ENCODE measurements around the gene GBGT1. TPM values are rescaled to one million over a fixed set of nuclear protein-coding genes. Genes with fewer than 3 reads are reported as not detected.

GBGT1 gene
- total RNA-seq, 2 experiments from 2014 or later, result 3.6 to 4.1 TPM

- no peak overlapping the region for H3K27ac Mint-ChIP-seq
- CTCF ChIA-PET, result interaction anchor here (0.9 to 22.4 kb wide), 3 partner anchors 39 to 85 kb away, joined by 3 to 376 read pairs (median 8); no protein-coding TSS in a partner anchor
- no peaks in the 10 kb centered on the region for H3K27me3 Mint-ChIP-seq
Observed at GRCh38 chr9:133107245-133107722, 56.4 kb downstream of the GBGT1 start.

GRCh38 chr9:133106511-133107244 is 57.0 kb downstream of the GBGT1 start:
- POLR2A ChIA-PET, result interaction anchor here (1.0 to 2.3 kb wide), 2 partner anchors 8 to 38 kb away, joined by 4 to 9 read pairs; no protein-coding TSS in a partner anchor
- CTCF ChIA-PET, result interaction anchor here (0.8 to 22.4 kb wide), 5 partner anchors 9 to 85 kb away, joined by 3 to 376 read pairs (median 3); no protein-coding TSS in a partner anchor
- TF ChIP-seq CTCF (IDR thresholded peaks at IDR 0.05), result no peak
- no peaks in the 10 kb centered on the region for H3K27me3 Mint-ChIP-seq
- ATAC-seq (no peak), DNase-seq (no peak)
- peaks cover 42% of the 10 kb centered on the region for H3K36me3 Mint-ChIP-seq (ENCODE audit: low read depth)
- intact Hi-C loops (cut with micrococcal nuclease), result no loop called here
- H3K4me3 Mint-ChIP-seq, result no peak overlapping the region
- no peaks in the 10 kb centered on the region for H3K9me3 Mint-ChIP-seq
- H3K4me1 Mint-ChIP-seq (ENCODE audit: low read depth), result peaks cover 3% of the 10 kb centered on the region
- no peak overlapping the region for H3K27ac Mint-ChIP-seq

More at GRCh38 chr9:133107245-133107722, 56.4 kb downstream of the GBGT1 start:
- Mint-ChIP-seq H3K4me1 (ENCODE audit: low read depth) (peaks cover 4% of the 10 kb centered on the region), H3K36me3 (ENCODE audit: low read depth) (peaks cover 39% of the 10 kb centered on the region), H3K4me3 (no peak overlapping the region), H3K9me3 (no peaks in the 10 kb centered on the region)
- ATAC-seq (no peak), DNase-seq (no peak)
- TF ChIP-seq CTCF (IDR thresholded peaks at IDR 0.05), result no peak
- POLR2A ChIA-PET, result interaction anchor here (1.6 to 2.3 kb wide), 2 partner anchors 11 to 37 kb away, joined by 4 to 9 read pairs; no protein-coding TSS in a partner anchor
- intact Hi-C loops (cut with micrococcal nuclease), result no loop called here

DNA sequence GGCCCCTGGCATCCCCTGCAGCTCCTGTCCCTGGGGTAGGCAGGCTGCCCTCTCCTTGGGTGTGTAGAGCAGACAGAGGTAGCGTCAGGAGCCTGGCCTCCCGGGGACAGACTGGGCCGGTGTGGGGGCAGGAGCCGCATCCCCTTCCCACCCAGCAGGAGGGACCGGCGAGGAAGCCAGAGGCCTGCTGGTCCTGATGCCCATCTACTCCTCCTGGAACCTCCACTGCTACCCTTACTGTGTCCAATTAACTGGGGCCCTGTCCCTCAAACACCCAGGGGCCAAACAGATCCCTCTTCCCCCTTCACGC is 58.3 kb downstream of the GBGT1 start:
- no peak for TF ChIP-seq CTCF (IDR thresholded peaks at IDR 0.05)
- DNase-seq, result no peak
- Mint-ChIP-seq H3K36me3 (ENCODE audit: low read depth) (peaks cover 50% of the 10 kb centered on the region), H3K4me3 (no peak overlapping the region), H3K9me3 (no peaks in the 10 kb centered on the region), H3K4me1 (ENCODE audit: low read depth) (peaks cover 3% of the 10 kb centered on the region), H3K27ac (no peak overlapping the region), H3K27me3 (no peaks in the 10 kb centered on the region)
- CTCF ChIA-PET, result interaction anchor here (0.8 to 22.4 kb wide), 2 partner anchors 10 to 41 kb away, joined by 3 to 376 read pairs; no protein-coding TSS in a partner anchor
- intact Hi-C loops (cut with micrococcal nuclease), result no loop called here
- POLR2A ChIA-PET, result interaction anchor here (0.9 kb wide), 1 partner anchor 9 kb away, joined by 4 read pairs; no protein-coding TSS in a partner anchor
- ATAC-seq, result no peak

DNA sequence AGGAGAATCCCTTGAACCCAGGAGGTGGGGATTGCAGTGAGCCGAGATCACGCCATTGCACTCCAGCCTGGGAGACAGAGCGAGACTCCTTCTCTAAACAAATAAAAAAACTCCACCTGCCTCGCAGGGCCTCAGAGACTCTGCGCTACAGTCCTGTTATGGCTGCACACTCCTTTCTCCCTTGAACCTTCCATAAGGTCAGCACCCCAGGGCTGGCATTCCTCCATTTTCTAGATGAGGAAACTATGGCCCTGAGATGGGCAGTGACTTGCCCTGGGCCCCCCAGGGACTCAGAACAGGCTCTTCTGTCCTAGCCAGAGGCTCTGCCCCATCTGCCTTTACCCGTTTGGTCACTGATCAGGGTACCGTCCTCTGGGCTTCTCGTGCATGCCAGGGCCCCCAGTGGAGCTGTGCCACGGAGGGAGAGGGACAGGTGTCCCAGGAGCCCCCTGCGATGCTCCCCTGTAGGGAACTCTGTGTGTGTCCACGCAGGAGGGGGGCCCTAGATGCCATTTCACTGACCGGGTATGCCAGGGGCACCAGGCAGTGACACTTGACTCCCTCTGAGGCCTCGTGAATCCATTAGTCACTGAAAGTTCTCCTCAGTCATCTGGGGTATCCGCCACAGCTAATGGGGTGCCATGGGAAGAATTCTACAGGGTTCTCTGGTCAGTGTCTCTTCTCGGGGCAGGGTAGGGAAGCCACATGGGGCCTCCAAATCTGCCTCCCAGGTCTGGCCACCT is 58.8 kb downstream of the GBGT1 start:
- peaks cover 49% of the 10 kb centered on the region for H3K36me3 Mint-ChIP-seq (ENCODE audit: low read depth)
- no peak for DNase-seq

More for the DNA sequence above, 58.8 kb downstream of the GBGT1 start:
- no peak overlapping the region for H3K27ac Mint-ChIP-seq
- H3K4me1 Mint-ChIP-seq (ENCODE audit: low read depth), result no peaks in the 10 kb centered on the region
- H3K9me3 Mint-ChIP-seq, result no peaks in the 10 kb centered on the region
- ATAC-seq, result no peak
- no peak overlapping the region for H3K4me3 Mint-ChIP-seq
- TF ChIP-seq CTCF (IDR thresholded peaks at IDR 0.05), result no peak
- intact Hi-C loops (cut with micrococcal nuclease), result no loop called here
- no peaks in the 10 kb centered on the region for H3K27me3 Mint-ChIP-seq
- POLR2A ChIA-PET, result interaction anchor here (0.9 kb wide), 1 partner anchor 9 kb away, joined by 4 read pairs; no protein-coding TSS in a partner anchor
- CTCF ChIA-PET, result interaction anchor here (0.8 to 22.4 kb wide), 2 partner anchors 10 to 41 kb away, joined by 3 to 376 read pairs; no protein-coding TSS in a partner anchor

All from activated CD8-positive, alpha-beta T cell treated with anti-CD3 and anti-CD28 coated beads for 36 hours (primary cell).